H9 (cell line): ENCODE results near the gene TRAPPC2. TPM values are rescaled to one million over a fixed set of nuclear protein-coding genes. Genes with fewer than 3 reads are reported as not detected.

Experiments
- DNase-seq: peaks from one replicate; pipeline ENCODE4 v3.0.0-alpha.2; 2017
- H2AFZ ChIP-seq: one replicate; pipeline ENCODE4 v1.6.1; 2013; ENCODE audit warnings: mild to moderate bottlenecking, low read length, control low read depth, moderate library complexity
- H2AK5ac ChIP-seq: 2 replicates; pipeline ENCODE4 v1.6.1; 2013; ENCODE audit warnings: low read length, control low read depth, mixed read lengths; ENCODE audit not compliant: insufficient read length
- H2BK120ac ChIP-seq: one replicate; pipeline ENCODE4 v1.6.1; 2013; ENCODE audit warnings: low read depth, mild to moderate bottlenecking, low read length, control low read depth, inconsistent platforms; ENCODE audit not compliant: poor library complexity, severe bottlenecking
- H2BK12ac ChIP-seq: 2 replicates; pipeline ENCODE4 v1.6.1; 2013; ENCODE audit warnings: low read length, control low read depth, mixed read lengths, low read depth; ENCODE audit not compliant: insufficient read length
- H2BK15ac ChIP-seq: 2 replicates; pipeline ENCODE4 v1.6.1; 2013; ENCODE audit warnings: low read depth, low read length, control low read depth
- H2BK20ac ChIP-seq: one replicate; pipeline ENCODE4 v1.6.1; 2013; ENCODE audit warnings: low read depth, mild to moderate bottlenecking, low read length, control low read depth, inconsistent platforms; ENCODE audit not compliant: poor library complexity, severe bottlenecking
- H2BK5ac ChIP-seq: 2 replicates; pipeline ENCODE4 v1.6.1; 2013; ENCODE audit warnings: low read length, control low read depth, mixed read lengths; ENCODE audit not compliant: insufficient read length
- H3K14ac ChIP-seq: 2 replicates; pipeline ENCODE4 v1.6.1; 2013; ENCODE audit warnings: low read length, control low read depth; ENCODE audit not compliant: insufficient read depth
- H3K18ac ChIP-seq: 2 replicates; pipeline ENCODE4 v1.6.1; 2013; ENCODE audit warnings: low read depth, mild to moderate bottlenecking, mixed read lengths, low read length, control low read depth; ENCODE audit not compliant: insufficient read length
- H3K23ac ChIP-seq: 2 replicates; pipeline ENCODE4 v1.6.1; 2013; ENCODE audit warnings: low read length, control low read depth, mixed read lengths, low read depth; ENCODE audit not compliant: insufficient read length
- H3K23me2 ChIP-seq: 2 replicates; pipeline ENCODE4 v1.6.1; 2013; ENCODE audit warnings: low read depth, mild to moderate bottlenecking, mixed read lengths, low read length, control low read depth; ENCODE audit not compliant: insufficient read length, poor library complexity, severe bottlenecking
- H3K27ac ChIP-seq: 2 replicates; pipeline ENCODE4 v1.5.1; 2013; ENCODE audit warnings: low read length, control low read depth, mixed read lengths, low read depth; ENCODE audit not compliant: insufficient read length
- H3K27me3 ChIP-seq: 2 replicates; pipeline ENCODE4 v1.6.1; 2013; ENCODE audit warnings: low read length, control low read depth, inconsistent platforms; ENCODE audit not compliant: insufficient read depth
- H3K4ac ChIP-seq: 2 replicates; pipeline ENCODE4 v1.6.1; 2013; ENCODE audit warnings: low read depth, mild to moderate bottlenecking, control low read depth, inconsistent platforms, low read length, moderate library complexity
- H3K4me1 ChIP-seq: 2 replicates; pipeline ENCODE4 v1.6.1; 2013; ENCODE audit warnings: low read length, control low read depth, inconsistent platforms; ENCODE audit not compliant: insufficient read depth
- H3K4me2 ChIP-seq: 2 replicates; pipeline ENCODE4 v1.6.1; 2013; ENCODE audit warnings: low read length, control low read depth, mixed read lengths; ENCODE audit not compliant: insufficient read length, insufficient read depth
- H3K56ac ChIP-seq: 2 replicates; pipeline ENCODE4 v1.6.1; 2013; ENCODE audit warnings: low read depth, mild to moderate bottlenecking, mixed read lengths, low read length, control low read depth; ENCODE audit not compliant: insufficient read length
- H3K79me1 ChIP-seq: 2 replicates; pipeline ENCODE4 v1.6.1; 2013; ENCODE audit warnings: low read depth, mild to moderate bottlenecking, moderate library complexity, low read length, control low read depth, inconsistent platforms; ENCODE audit not compliant: insufficient read depth, poor library complexity, severe bottlenecking
- H3K79me2 ChIP-seq: 2 replicates; pipeline ENCODE4 v1.6.1; 2013; ENCODE audit warnings: low read length, control low read depth, inconsistent platforms; ENCODE audit not compliant: insufficient read depth
- H3K9ac ChIP-seq: 2 replicates; pipeline ENCODE4 v1.6.1; 2013; ENCODE audit warnings: low read length, control low read depth, mixed read lengths; ENCODE audit not compliant: insufficient read length; ENCODE audit errors: extremely low read depth
- H3K9me3 ChIP-seq: one replicate; pipeline ENCODE4 v1.6.1; 2013; ENCODE audit warnings: low read depth, low read length, inconsistent platforms; ENCODE audit not compliant: control insufficient read depth
- H3T11ph ChIP-seq: one replicate; pipeline ENCODE4 v1.6.1; 2013; ENCODE audit warnings: mild to moderate bottlenecking, low read length, control low read depth, inconsistent platforms
- H4K20me1 ChIP-seq: one replicate; pipeline ENCODE4 v1.6.1; 2013; ENCODE audit not compliant: control insufficient read depth, insufficient read length, insufficient read depth
- H4K5ac ChIP-seq: 2 replicates; pipeline ENCODE4 v1.6.1; 2013; ENCODE audit warnings: low read depth, mild to moderate bottlenecking, mixed read lengths, low read length, control low read depth; ENCODE audit not compliant: insufficient read length
- H4K8ac ChIP-seq: replicated peaks from 2 replicates; pipeline ENCODE4 v1.6.1; 2013; ENCODE audit warnings: low read length, control low read depth, mixed read lengths, low read depth; ENCODE audit not compliant: insufficient read length
- H4K91ac ChIP-seq: 2 replicates; pipeline ENCODE4 v1.6.1; 2013; ENCODE audit warnings: low read depth, mild to moderate bottlenecking, moderate library complexity, mixed read lengths, low read length, control low read depth; ENCODE audit not compliant: insufficient read length
- H3K27ac Mint-ChIP-seq, 3 experiments: 2 replicates in 2 of 3; 3 replicates in 1 of 3; pipeline ENCODE4 v1.8.0; 2020 to 2021; ENCODE audit warnings: mixed read lengths in 3 of 3, mild to moderate bottlenecking in 1 of 3, moderate library complexity in 1 of 3
- H3K27me3 Mint-ChIP-seq: 2 replicates; pipeline ENCODE4 v1.8.0; 2021; ENCODE audit warnings: low read depth, mild to moderate bottlenecking, moderate library complexity, mixed read lengths
- H3K36me3 Mint-ChIP-seq, 3 experiments: 2 replicates in 2 of 3; 3 replicates in 1 of 3; pipeline ENCODE4 v1.8.0; 2020 to 2021; ENCODE audit warnings: low read depth in 3 of 3, mixed read lengths in 3 of 3; ENCODE audit not compliant: insufficient read depth in 1 of 3
- H3K4me1 Mint-ChIP-seq, 2 experiments: 2 replicates each; pipeline ENCODE4 v1.8.0; 2020; ENCODE audit warnings: mixed read lengths in 2 of 2
- H3K4me3 Mint-ChIP-seq, 2 experiments: 2 replicates in 1 of 2; 3 replicates in 1 of 2; pipeline ENCODE4 v1.8.0; 2020 to 2021; ENCODE audit warnings: mild to moderate bottlenecking in 2 of 2, mixed read lengths in 2 of 2, moderate library complexity in 1 of 2
- H3K9me3 Mint-ChIP-seq, 2 experiments: 2 replicates in 1 of 2; 3 replicates in 1 of 2; pipeline ENCODE4 v1.8.0; 2020; ENCODE audit warnings: mild to moderate bottlenecking in 2 of 2, mixed read lengths in 2 of 2, moderate library complexity in 1 of 2
- WGBS: extraction: QIAGEN DNeasy Blood & Tissue Kit; methylation state at CpG from one replicate; pipeline ENCODE4 v1.1.7; 2013; ENCODE audit warnings: missing lambda C conversion rate, low lambda C conversion rate, mixed read lengths; ENCODE audit not compliant: insufficient read length; ENCODE audit errors: extremely low coverage; 5-methylcytosine and 5-hydroxymethylcytosine counted together
- total RNA-seq: library from RNA; stranded (reverse); gene quantifications from 2 replicates; pipeline ENCODE4 v1.2.1, GENCODE V29; 2021
- TF ChIP-seq, protein P1 (sequence below): fragments of 200-600 bp; sonication (generic); conservative IDR thresholded peaks from 3 replicates; pipeline ENCODE4 v1.8.0; 2021; ENCODE audit warnings: antibody characterized with exemption, mild to moderate bottlenecking

Gene TRAPPC2
- total RNA-seq, 1 experiment from 2014 or later: 13.3 TPM

DNA sequence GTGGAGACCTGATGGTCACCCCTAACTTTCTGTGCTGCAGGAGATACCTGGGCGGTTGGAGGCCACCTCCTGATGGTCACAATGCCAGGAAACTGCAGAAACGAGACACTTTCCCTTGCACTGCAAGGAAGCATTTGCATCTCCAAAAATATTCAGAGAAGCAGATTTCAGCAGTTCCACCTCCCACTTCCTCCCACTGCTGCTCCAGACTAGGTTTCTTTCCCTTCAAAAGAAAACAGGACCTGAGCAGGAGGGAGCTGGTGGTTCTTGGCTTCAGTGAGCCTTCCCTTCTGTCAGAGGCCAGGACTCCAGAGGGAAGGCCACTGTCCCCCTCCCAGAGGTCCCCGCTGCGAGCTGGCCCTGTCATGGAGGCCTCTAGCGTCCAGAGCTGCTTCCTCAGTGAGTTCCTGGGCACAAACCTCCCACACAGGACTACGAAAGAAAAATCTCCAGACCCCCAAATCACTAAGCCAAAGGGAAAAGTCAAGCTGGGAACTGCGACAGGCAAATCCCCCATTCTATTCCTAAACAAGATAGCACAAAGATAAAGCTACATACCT lies 46.5 kb upstream of the TRAPPC2 start:
- H2BK12ac ChIP-seq: no peak overlapping the region
- H4K91ac ChIP-seq: no peak overlapping the region
- no peak overlapping the region for H4K5ac ChIP-seq
- H3K4me3 Mint-ChIP-seq: no peak overlapping the region
- H2AFZ ChIP-seq: no peak overlapping the region
- H3K23ac ChIP-seq: no peak overlapping the region
- no peak for DNase-seq
- no peak overlapping the region for H3K56ac ChIP-seq
- no peak overlapping the region for H4K8ac ChIP-seq
- no peak overlapping the region for H2BK15ac ChIP-seq
- no peak overlapping the region for H3K14ac ChIP-seq
- TF ChIP-seq, protein P1, sequence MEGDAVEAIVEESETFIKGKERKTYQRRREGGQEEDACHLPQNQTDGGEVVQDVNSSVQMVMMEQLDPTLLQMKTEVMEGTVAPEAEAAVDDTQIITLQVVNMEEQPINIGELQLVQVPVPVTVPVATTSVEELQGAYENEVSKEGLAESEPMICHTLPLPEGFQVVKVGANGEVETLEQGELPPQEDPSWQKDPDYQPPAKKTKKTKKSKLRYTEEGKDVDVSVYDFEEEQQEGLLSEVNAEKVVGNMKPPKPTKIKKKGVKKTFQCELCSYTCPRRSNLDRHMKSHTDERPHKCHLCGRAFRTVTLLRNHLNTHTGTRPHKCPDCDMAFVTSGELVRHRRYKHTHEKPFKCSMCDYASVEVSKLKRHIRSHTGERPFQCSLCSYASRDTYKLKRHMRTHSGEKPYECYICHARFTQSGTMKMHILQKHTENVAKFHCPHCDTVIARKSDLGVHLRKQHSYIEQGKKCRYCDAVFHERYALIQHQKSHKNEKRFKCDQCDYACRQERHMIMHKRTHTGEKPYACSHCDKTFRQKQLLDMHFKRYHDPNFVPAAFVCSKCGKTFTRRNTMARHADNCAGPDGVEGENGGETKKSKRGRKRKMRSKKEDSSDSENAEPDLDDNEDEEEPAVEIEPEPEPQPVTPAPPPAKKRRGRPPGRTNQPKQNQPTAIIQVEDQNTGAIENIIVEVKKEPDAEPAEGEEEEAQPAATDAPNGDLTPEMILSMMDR: no peak
- H4K20me1 ChIP-seq: no peaks in the 10 kb centered on the region
- no peak overlapping the region for H3K27ac ChIP-seq
- H3K27me3 Mint-ChIP-seq: no peaks in the 10 kb centered on the region
- no peak overlapping the region for H3K9ac ChIP-seq
- H3K9me3 Mint-ChIP-seq: peaks cover 25 to 38% of the 10 kb centered on the region in 2 experiments
- no peaks in the 10 kb centered on the region for H3K9me3 ChIP-seq
- no CpG with 5 or more reads among the region's 7 CpGs for WGBS
- H3K18ac ChIP-seq: no peak overlapping the region
- H3K4me2 ChIP-seq: no peak overlapping the region
- no peak overlapping the region for H2BK5ac ChIP-seq
- no peaks in the 10 kb centered on the region for H3K4me1 ChIP-seq
- H2BK120ac ChIP-seq: no peak overlapping the region
- no peak overlapping the region for H3T11ph ChIP-seq
- peak overlapping the region; percentile 28 to 94 (median 44); a peak in 4 of 7 replicates for H3K27ac Mint-ChIP-seq
- H2BK20ac ChIP-seq: no peak overlapping the region
- H3K4me1 Mint-ChIP-seq: peaks cover 11 to 13% of the 10 kb centered on the region in 2 experiments
- H3K27me3 ChIP-seq: no peaks in the 10 kb centered on the region
- no peaks in the 10 kb centered on the region for H3K79me1 ChIP-seq
- peaks cover 27 to 62% (median 43%) of the 10 kb centered on the region in 3 experiments for H3K36me3 Mint-ChIP-seq
- H2AK5ac ChIP-seq: no peak overlapping the region
- no peak overlapping the region for H3K4ac ChIP-seq
- no peaks in the 10 kb centered on the region for H3K23me2 ChIP-seq
- no peaks in the 10 kb centered on the region for H3K79me2 ChIP-seq
